Subcutaneous abdominal adipose tissue (tissue), 5 donors: Measurements from ENCODE around the gene PRC1.
"Not testable (repeated sequence)": the region's sequence is repeated elsewhere in the genome, so short reads cannot be mapped to it uniquely, and the experiment has no call there.

Source experiments
- H3K27ac ChIP-seq: one replicate; pipeline ENCODE4 v1.7.0; 2013; ENCODE audit warnings: low read depth, mild to moderate bottlenecking, inconsistent platforms, low read length, moderate library complexity
- H3K27me3 ChIP-seq, 5 donors: one replicate each; pipeline ENCODE4 v1.7.0; 2013; ENCODE audit warnings: low read length in 5 of 5, inconsistent platforms in 1 of 5; ENCODE audit not compliant: control insufficient read depth in 5 of 5, insufficient read depth in 4 of 5
- H3K36me3 ChIP-seq, 5 donors: one replicate each; pipeline ENCODE4 v1.7.0; 2013; ENCODE audit warnings: low read length in 5 of 5; ENCODE audit not compliant: control insufficient read depth in 5 of 5, insufficient read depth in 5 of 5
- H3K4me1 ChIP-seq, 5 donors: one replicate each; pipeline ENCODE4 v1.7.0; 2013; ENCODE audit warnings: low read length in 5 of 5, mild to moderate bottlenecking in 3 of 5, moderate library complexity in 1 of 5; ENCODE audit not compliant: control insufficient read depth in 5 of 5, insufficient read depth in 5 of 5
- H3K4me3 ChIP-seq, 5 donors: one replicate each; pipeline ENCODE4 v1.7.0; 2013; ENCODE audit warnings: low read length in 5 of 5, low read depth in 1 of 5
- H3K9ac ChIP-seq, 5 donors: one replicate each; pipeline ENCODE4 v1.7.0; 2013; ENCODE audit warnings: low read length in 5 of 5, mild to moderate bottlenecking in 4 of 5, moderate library complexity in 3 of 5
- H3K9me3 ChIP-seq, 5 donors: one replicate each; pipeline ENCODE4 v1.7.0; 2013; ENCODE audit warnings: low read length in 5 of 5; ENCODE audit not compliant: control insufficient read depth in 5 of 5
- donor health status: healthy.
- donor health status: healthy.
- donor health status: healthy.
- donor health status: healthy.
- donor health status: healthy.

Gene PRC1

DNA sequence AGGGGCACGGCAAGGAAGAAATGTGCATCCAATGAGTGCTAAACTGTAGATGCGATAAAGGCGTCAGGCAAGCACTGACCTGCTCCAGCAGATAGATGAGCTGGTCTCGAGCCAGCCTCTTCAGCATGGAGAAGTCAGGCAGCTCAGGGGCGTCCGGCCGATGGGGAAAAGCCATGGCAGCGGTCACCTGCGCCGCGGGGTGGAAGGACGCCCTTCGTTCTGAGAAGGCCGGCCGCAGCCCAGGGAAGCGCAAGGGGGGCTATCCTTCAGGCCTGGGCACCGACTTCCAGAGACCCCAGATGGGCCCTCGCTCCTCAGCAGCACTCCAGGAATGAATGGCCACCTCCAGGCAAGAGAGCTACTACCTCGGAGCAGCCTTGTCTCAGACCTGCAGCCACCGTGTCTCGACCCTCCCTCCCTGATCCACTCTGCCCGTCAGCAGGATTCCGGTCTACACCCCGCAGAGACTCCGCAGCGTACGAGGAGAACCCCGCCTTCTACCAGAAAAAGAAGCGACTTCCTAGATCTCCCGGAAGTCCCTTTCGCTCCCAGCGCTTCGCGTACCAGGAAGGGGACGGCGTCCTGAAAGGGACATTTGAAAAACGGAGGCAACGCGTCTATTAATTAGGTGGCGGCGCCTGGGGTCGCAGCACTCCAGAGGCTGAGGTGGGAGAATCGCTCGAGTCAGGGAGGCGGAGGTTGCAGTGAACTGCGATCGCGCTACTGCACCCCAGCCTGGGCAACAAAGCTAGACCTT, 27.9 kb upstream of the PRC1 start, which contains the start of gene VPS33B:
TSS of gene VPS33B (minus strand) at position 520 of the 757 bp plus-strand sequence. CDS start at position 175, 345 bp downstream.
- peak within 1 kb of the TSS; percentile 96 to 100 (median 98) for H3K4me3 ChIP-seq
- peaks cover 0 to 8% (median 3%) of the 10 kb centered on the region in 5 donors for H3K36me3 ChIP-seq
- peak within 1 kb of the TSS; percentile 81 to 100 (median 93) for H3K9ac ChIP-seq
- no peaks in the 10 kb centered on the region for H3K27me3 ChIP-seq
- H3K27ac ChIP-seq = peak within 1 kb of the TSS; percentile 46
- H3K9me3 ChIP-seq = no peaks in the 10 kb centered on the region
- H3K4me1 ChIP-seq = peaks cover 4 to 22% (median 21%) of the 10 kb centered on the region in 5 donors

DNA sequence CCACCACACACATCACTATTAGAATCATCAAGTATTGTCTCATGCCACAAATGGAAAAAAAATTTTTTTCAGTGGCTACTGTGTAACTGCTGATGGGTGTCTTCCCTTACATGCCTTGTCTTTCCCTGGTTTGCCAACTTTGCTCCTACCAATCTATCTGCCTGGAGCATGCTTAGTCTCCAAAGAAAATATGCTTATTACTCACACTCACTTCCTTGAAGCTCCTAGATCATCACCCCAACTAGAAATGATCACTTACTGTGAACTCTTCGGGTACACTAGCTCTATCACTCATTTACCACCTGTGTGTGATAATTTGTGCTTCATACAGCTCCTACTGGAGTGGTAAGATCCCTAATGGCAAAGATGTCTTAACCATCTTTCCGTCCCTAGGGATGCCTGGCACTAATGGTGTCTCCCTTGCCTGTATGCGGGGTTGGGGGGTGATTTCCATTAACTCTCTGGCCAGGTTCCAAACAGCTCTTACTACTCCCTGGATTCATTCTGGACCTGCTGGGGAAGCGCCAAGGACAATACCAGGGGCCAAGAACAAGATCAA, 27.3 kb upstream of the PRC1 start:
- no peaks in the 10 kb centered on the region for H3K27me3 ChIP-seq
- peak overlapping the region; percentile 96 to 100 (median 98) for H3K4me3 ChIP-seq
- peaks cover 4 to 22% (median 21%) of the 10 kb centered on the region in 5 donors for H3K4me1 ChIP-seq
- H3K9me3 ChIP-seq = no peaks in the 10 kb centered on the region
- peak overlapping the region; percentile 46 for H3K27ac ChIP-seq
- H3K9ac ChIP-seq = peak overlapping the region; percentile 81 to 100 (median 93)
- H3K36me3 ChIP-seq = peaks cover 0 to 11% (median 7%) of the 10 kb centered on the region in 5 donors

- no peak overlapping the region for H3K4me3 ChIP-seq
- H3K9ac ChIP-seq = peak overlapping the region in 1 of 5 donors; percentile 56
- H3K4me1 ChIP-seq = peaks cover 4 to 22% (median 21%) of the 10 kb centered on the region in 5 donors
- H3K27ac ChIP-seq = no peak overlapping the region
- no peaks in the 10 kb centered on the region for H3K9me3 ChIP-seq
- H3K36me3 ChIP-seq = peaks cover 4 to 34% (median 24%) of the 10 kb centered on the region in 5 donors
- no peaks in the 10 kb centered on the region for H3K27me3 ChIP-seq
Observed at GRCh38 chr15:91018158-91018557, 23.8 kb upstream of the PRC1 start.

DNA sequence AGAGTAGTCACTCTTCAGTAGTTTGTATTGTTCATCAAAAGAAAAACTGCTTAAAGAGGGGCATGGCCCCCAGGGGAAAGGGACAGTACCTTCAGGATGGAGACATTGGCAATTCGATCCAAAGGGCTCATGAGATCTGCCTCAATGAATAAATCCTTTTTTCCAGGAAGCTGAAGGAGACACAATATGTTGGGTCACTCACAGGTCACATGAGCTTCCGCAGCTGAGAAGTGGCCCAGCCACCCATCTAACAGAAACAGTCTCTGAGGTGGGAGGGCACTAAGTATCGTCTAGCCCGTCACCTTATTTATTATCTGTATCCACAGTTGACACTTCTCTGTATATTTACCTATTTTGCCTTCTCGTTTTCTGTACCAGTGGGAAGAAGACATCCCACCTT, 23.4 kb upstream of the PRC1 start:
- H3K9me3 ChIP-seq = no peaks in the 10 kb centered on the region
- peak overlapping the region in 1 of 5 donors; percentile 42 for H3K9ac ChIP-seq
- H3K36me3 ChIP-seq = peaks cover 9 to 38% (median 28%) of the 10 kb centered on the region in 5 donors
- no peak overlapping the region for H3K4me3 ChIP-seq
- H3K4me1 ChIP-seq = peaks cover 4 to 18% (median 17%) of the 10 kb centered on the region in 5 donors
- no peak overlapping the region for H3K27ac ChIP-seq
- no peaks in the 10 kb centered on the region for H3K27me3 ChIP-seq

DNA sequence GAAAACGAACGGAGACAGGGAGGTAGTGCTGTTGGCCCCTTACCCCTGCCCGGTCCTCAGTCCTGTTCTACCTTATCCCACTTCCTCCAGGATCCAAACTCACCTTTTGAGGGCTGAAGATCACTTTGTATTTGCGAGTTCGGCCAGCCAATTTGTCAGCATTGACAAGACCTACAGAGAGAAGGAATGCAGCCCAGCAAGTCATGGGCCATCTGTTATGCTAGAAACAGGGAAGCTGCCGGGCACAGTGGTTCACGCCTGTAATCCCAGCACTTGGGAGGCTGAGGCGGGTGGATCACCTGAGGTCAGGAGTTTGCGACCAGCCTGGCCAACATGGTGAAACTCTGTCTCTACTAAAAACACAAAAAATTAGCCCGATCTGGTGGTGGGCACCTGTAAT, 19.4 kb upstream of the PRC1 start:
- peaks cover 27 to 71% (median 48%) of the 10 kb centered on the region in 5 donors for H3K36me3 ChIP-seq
- H3K27me3 ChIP-seq, H3K4me3 ChIP-seq, H3K9ac ChIP-seq, H3K9me3 ChIP-seq, H3K4me1 ChIP-seq, H3K27ac ChIP-seq: not testable (repeated sequence)

DNA sequence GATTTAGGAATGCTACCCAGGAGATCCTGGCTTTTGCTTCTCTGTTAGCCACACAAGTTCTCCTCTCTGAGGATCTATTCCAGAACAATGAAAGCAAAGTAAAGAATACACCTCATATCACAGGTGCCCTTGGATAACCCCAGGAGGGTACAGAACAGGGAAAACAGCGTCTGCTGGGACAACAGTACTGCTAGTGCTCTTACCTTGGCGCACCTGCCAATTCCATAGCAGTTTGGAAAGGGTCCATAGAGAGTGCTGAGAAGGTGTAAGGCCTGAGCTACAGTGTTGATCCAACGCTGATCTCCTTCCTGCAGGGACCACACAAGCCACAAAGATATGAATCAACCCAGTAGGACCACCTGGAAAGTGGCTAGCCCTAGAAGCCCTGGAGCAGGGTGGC, 12.9 kb upstream of the PRC1 start:
- Histone ChIP-seq H3K9me3 (no peaks in the 10 kb centered on the region), H3K36me3 (peaks cover 21 to 86% (median 68%) of the 10 kb centered on the region in 5 donors), H3K27me3 (no peaks in the 10 kb centered on the region), H3K27ac (no peak overlapping the region), H3K4me3 (no peak overlapping the region), H3K9ac (no peak overlapping the region), H3K4me1 (peaks cover 0 to 2% (median 0%) of the 10 kb centered on the region in 5 donors)

DNA sequence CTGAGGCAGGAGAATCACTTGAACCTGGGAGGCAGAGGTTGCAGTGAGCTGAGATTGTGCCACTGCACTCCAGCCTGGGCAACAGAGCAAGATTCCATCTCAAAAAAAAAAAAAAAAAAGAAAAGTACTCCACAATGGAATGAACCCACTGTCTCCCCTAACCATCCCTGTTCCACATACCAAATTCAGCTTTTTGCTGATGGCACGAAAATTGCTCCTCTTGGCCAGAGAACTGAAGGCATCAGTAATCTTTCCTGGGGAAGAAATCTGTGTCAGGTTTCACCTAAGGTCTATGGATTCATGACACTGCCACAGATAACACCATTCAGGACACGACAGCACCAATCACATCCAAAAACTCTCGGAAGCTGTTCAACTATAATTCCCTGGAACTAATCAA, 6.9 kb upstream of the PRC1 start:
- Histone ChIP-seq H3K9me3 (no peaks in the 10 kb centered on the region), H3K4me3 (no peak overlapping the region), H3K4me1 (no peaks in the 10 kb centered on the region), H3K27me3 (no peaks in the 10 kb centered on the region), H3K9ac (no peak overlapping the region), H3K27ac (no peak overlapping the region), H3K36me3 (peaks cover 3 to 85% (median 71%) of the 10 kb centered on the region in 5 donors)

DNA sequence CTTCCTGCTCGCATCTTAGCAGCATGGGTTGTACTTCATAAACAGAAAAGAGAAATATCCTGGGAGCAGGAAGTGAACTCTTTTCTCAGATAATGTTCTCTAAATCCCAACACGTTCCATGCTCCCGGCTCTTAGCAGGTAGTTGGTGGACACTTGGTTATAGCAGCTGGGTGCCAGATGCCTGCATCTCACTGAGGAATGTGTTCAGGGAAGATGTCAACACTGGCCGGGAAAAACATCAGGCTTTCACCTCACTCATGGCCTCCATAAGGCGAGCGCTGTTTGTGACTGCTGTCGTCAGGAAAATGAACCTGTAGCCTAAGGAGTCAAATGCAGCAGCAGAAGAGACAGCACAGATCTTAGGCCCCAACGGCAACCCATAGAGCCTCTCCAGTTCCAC, 4.4 kb upstream of the PRC1 start:
- Histone ChIP-seq H3K4me1 (peaks cover 0 to 11% (median 8%) of the 10 kb centered on the region in 5 donors), H3K27ac (no peak overlapping the region), H3K27me3 (no peaks in the 10 kb centered on the region), H3K36me3 (peaks cover 3 to 65% (median 48%) of the 10 kb centered on the region in 5 donors), H3K4me3 (no peak overlapping the region), H3K9me3 (no peaks in the 10 kb centered on the region), H3K9ac (no peak overlapping the region)

GRCh38 chr15:90994059-90994416, 297 bp downstream of the PRC1 start:
- peak overlapping the region; percentile 53 for H3K27ac ChIP-seq

GRCh38 chr15:90991587-90992285, 2.6 kb downstream of the PRC1 start:
- Histone ChIP-seq H3K36me3 (no peaks in the 10 kb centered on the region), H3K9me3 (no peaks in the 10 kb centered on the region), H3K27ac (no peak overlapping the region), H3K27me3 (no peaks in the 10 kb centered on the region), H3K4me1 (peaks cover 0 to 16% (median 12%) of the 10 kb centered on the region in 5 donors), H3K4me3 (no peak overlapping the region), H3K9ac (no peak overlapping the region)

More at GRCh38 chr15:90994059-90994416, 297 bp downstream of the PRC1 start:
- Histone ChIP-seq H3K9ac (peak overlapping the region in 4 of 5 donors; percentile 73 to 92 (median 85)), H3K4me1 (peaks cover 0 to 16% (median 12%) of the 10 kb centered on the region in 5 donors), H3K4me3 (peak overlapping the region; percentile 50 to 96 (median 84)), H3K27me3 (no peaks in the 10 kb centered on the region), H3K36me3 (peaks cover 0 to 20% (median 14%) of the 10 kb centered on the region in 5 donors), H3K9me3 (no peaks in the 10 kb centered on the region)
